Right lobe of liver (tissue), 4 donors: ENCODE data around the gene MAP7.

Experiments used
- POLR2A ChIP-seq: fragments of 450-650 bp; IDR thresholded peaks from one replicate; pipeline ENCODE4 v1.6.1; 2017; ENCODE audit warnings: antibody characterized with exemption, mild to moderate bottlenecking
- TF ChIP-seq, protein P1 (sequence below), 4 donors: fragments of 200-600 bp in 3 of 4; fragments of 450-650 bp in 1 of 4; IDR thresholded peaks; one replicate each; pipeline versions ENCODE4 v1.5.1 to v1.8.0; 2016 to 2022; ENCODE audit warnings: antibody characterized with exemption in 4 of 4, mild to moderate bottlenecking in 2 of 4
- donor health status: DM: no; HTN: no; CAD: no.
- donor health status: DM: no; HTN: no; CAD: no.
- donor health status: DM: no; HTN: yes; CAD: no.

DNA sequence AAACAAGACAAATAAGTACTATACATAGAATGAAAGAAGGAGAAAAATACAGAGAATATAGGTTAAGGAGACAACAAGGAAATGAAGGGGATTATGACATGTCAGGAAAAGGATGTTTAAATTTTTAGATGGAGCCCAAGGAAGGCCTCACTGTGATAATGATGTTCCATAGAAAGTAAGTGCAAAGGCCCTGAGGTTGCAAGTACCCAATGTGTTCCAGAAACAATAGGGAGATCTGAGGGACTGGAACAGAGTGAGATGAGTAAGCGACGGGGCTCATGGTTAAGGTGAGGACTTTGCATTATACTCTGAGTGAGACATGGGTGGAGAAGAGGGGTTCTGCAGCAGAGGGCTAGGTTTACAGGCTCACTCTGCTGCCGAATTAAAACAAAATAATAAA lies 137.8 kb downstream of the MAP7 start:
- TF ChIP-seq, protein P1, sequence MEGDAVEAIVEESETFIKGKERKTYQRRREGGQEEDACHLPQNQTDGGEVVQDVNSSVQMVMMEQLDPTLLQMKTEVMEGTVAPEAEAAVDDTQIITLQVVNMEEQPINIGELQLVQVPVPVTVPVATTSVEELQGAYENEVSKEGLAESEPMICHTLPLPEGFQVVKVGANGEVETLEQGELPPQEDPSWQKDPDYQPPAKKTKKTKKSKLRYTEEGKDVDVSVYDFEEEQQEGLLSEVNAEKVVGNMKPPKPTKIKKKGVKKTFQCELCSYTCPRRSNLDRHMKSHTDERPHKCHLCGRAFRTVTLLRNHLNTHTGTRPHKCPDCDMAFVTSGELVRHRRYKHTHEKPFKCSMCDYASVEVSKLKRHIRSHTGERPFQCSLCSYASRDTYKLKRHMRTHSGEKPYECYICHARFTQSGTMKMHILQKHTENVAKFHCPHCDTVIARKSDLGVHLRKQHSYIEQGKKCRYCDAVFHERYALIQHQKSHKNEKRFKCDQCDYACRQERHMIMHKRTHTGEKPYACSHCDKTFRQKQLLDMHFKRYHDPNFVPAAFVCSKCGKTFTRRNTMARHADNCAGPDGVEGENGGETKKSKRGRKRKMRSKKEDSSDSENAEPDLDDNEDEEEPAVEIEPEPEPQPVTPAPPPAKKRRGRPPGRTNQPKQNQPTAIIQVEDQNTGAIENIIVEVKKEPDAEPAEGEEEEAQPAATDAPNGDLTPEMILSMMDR (IDR thresholded peaks at IDR 0.05), result no peak
- no peak for TF ChIP-seq POLR2A
